Endodermal cell (in vitro differentiated cells): ENCODE results near the gene SUPT4H1. TPM values are rescaled to one million over a fixed set of nuclear protein-coding genes. Genes with fewer than 3 reads are reported as not detected.

ENCODE experiments used
- DNase-seq: peaks from one replicate; pipeline ENCODE4 v3.0.0-alpha.2; 2017
- H3K27ac ChIP-seq: 2 replicates; pipeline ENCODE4 v1.5.1; 2013; ENCODE audit warnings: mild to moderate bottlenecking, low read depth, low read length, moderate library complexity
- H3K27me3 ChIP-seq: 2 replicates; pipeline ENCODE4 v1.6.1; 2013; ENCODE audit warnings: mild to moderate bottlenecking, low read length, moderate library complexity; ENCODE audit not compliant: insufficient read depth, control insufficient read depth, poor library complexity, severe bottlenecking
- H3K36me3 ChIP-seq: 2 replicates; pipeline ENCODE4 v1.7.0; 2013; ENCODE audit warnings: mild to moderate bottlenecking, low read length, moderate library complexity; ENCODE audit not compliant: control insufficient read depth, insufficient read depth
- H3K4me1 ChIP-seq: one replicate; pipeline ENCODE4 v1.7.0; 2013; ENCODE audit warnings: low read length; ENCODE audit not compliant: control insufficient read depth, insufficient read depth
- H3K4me3 ChIP-seq: 2 replicates; pipeline ENCODE4 v1.5.1; 2013; ENCODE audit warnings: mild to moderate bottlenecking, low read length, moderate library complexity
- H3K9ac ChIP-seq: 2 replicates; pipeline ENCODE4 v1.6.1; 2013; ENCODE audit warnings: mild to moderate bottlenecking, low read length, moderate library complexity; ENCODE audit not compliant: poor library complexity, severe bottlenecking; ENCODE audit errors: extremely low read depth
- H3K9me3 ChIP-seq: 2 replicates; pipeline ENCODE4 v1.6.1; 2013; ENCODE audit warnings: mild to moderate bottlenecking, low read length, moderate library complexity; ENCODE audit not compliant: control insufficient read depth
- H3K27ac Mint-ChIP-seq: 2 replicates; pipeline ENCODE4 v1.8.0; 2020; ENCODE audit warnings: mixed read lengths
- H3K27me3 Mint-ChIP-seq: 2 replicates; pipeline ENCODE4 v1.8.0; 2021; ENCODE audit warnings: mild to moderate bottlenecking, mixed read lengths; ENCODE audit not compliant: insufficient read depth
- H3K36me3 Mint-ChIP-seq: 2 replicates; pipeline ENCODE4 v1.8.0; 2020; ENCODE audit warnings: low read depth, mixed read lengths
- H3K4me1 Mint-ChIP-seq: 2 replicates; pipeline ENCODE4 v1.8.0; 2020; ENCODE audit warnings: mixed read lengths
- H3K4me3 Mint-ChIP-seq: 2 replicates; pipeline ENCODE4 v1.8.0; 2020; ENCODE audit warnings: mild to moderate bottlenecking, moderate library complexity, mixed read lengths
- H3K9me3 Mint-ChIP-seq: 2 replicates; pipeline ENCODE4 v1.8.0; 2020; ENCODE audit warnings: mild to moderate bottlenecking, mixed read lengths
- CTCF ChIP-seq: fragments of 200-600 bp; sonication (generic); conservative IDR thresholded peaks from 2 replicates; pipeline ENCODE4 v1.5.0; 2021; ENCODE audit warnings: antibody characterized with exemption, mild to moderate bottlenecking
- WGBS, 2 experiments: methylation state at CpG; one replicate each; pipeline versions ENCODE4 v1.1.5 to v1.1.7; 2013; ENCODE audit warnings: missing lambda C conversion rate in 2 of 2, mixed read lengths in 1 of 2; ENCODE audit not compliant: insufficient coverage in 1 of 2, insufficient read length in 1 of 2; 5-methylcytosine and 5-hydroxymethylcytosine counted together
- total RNA-seq, 2 donors: library from RNA; stranded (reverse); fragmentation: NEBNext Ultra II Directional in 1 of 2; extraction: Animal tissue kit (Norgen Biotek cat#: 25700) in 1 of 2; gene quantifications; 2 replicates in 1 of 2; 3 replicates in 1 of 2; pipeline ENCODE4 v1.2.1, GENCODE V29; 2021

Gene SUPT4H1
- total RNA-seq, 2 donors from 2014 or later: 97.2 to 98.8 TPM

- H3K4me1 Mint-ChIP-seq: peaks cover 15% of the 10 kb centered on the region
- 86 to 96% methylated on average over 4 to 5 of the region's 5 CpGs for WGBS, 2 experiments
These were observed 28.5 kb upstream of the SUPT4H1 start for GRCh38 chr17:58380207-58381123.

GRCh38 chr17:58379511-58379824, 27.5 kb upstream of the SUPT4H1 start:
- H3K4me1 ChIP-seq: no peaks in the 10 kb centered on the region
- H3K27ac Mint-ChIP-seq: no peak overlapping the region
- H3K36me3 ChIP-seq: no peaks in the 10 kb centered on the region
- no peak for TF ChIP-seq CTCF
- DNase-seq: no peak
- peaks cover 14% of the 10 kb centered on the region for H3K4me1 Mint-ChIP-seq
- no peaks in the 10 kb centered on the region for H3K27me3 ChIP-seq
- H3K27me3 Mint-ChIP-seq: no peaks in the 10 kb centered on the region
- H3K9me3 ChIP-seq: no peaks in the 10 kb centered on the region
- no peak overlapping the region for H3K4me3 Mint-ChIP-seq
- no peaks in the 10 kb centered on the region for H3K9me3 Mint-ChIP-seq
- H3K36me3 Mint-ChIP-seq: no peaks in the 10 kb centered on the region
- no peak overlapping the region for H3K4me3 ChIP-seq
- WGBS, 2 experiments: 89 to 92% methylated on average over 2 to 3 of the region's 3 CpGs
- H3K9ac ChIP-seq: no peak overlapping the region
- H3K27ac ChIP-seq: no peak overlapping the region

More at GRCh38 chr17:58380207-58381123, 28.5 kb upstream of the SUPT4H1 start:
- no peak overlapping the region for H3K27ac Mint-ChIP-seq
- Histone ChIP-seq H3K4me3 (no peak overlapping the region), H3K9me3 (no peaks in the 10 kb centered on the region), H3K4me1 (no peaks in the 10 kb centered on the region), H3K27me3 (no peaks in the 10 kb centered on the region), H3K36me3 (no peaks in the 10 kb centered on the region), H3K9ac (no peak overlapping the region), H3K27ac (no peak overlapping the region)
- no peak overlapping the region for H3K4me3 Mint-ChIP-seq
- no peak for TF ChIP-seq CTCF
- H3K9me3 Mint-ChIP-seq: no peaks in the 10 kb centered on the region
- H3K27me3 Mint-ChIP-seq: no peaks in the 10 kb centered on the region
- no peak for DNase-seq
- no peaks in the 10 kb centered on the region for H3K36me3 Mint-ChIP-seq

GRCh38 chr17:58378733-58379510, 26.9 kb upstream of the SUPT4H1 start:
- Histone ChIP-seq H3K4me1 (no peaks in the 10 kb centered on the region), H3K9me3 (no peaks in the 10 kb centered on the region), H3K27ac (no peak overlapping the region), H3K36me3 (no peaks in the 10 kb centered on the region), H3K9ac (no peak overlapping the region), H3K27me3 (no peaks in the 10 kb centered on the region), H3K4me3 (no peak overlapping the region)
- no peak for TF ChIP-seq CTCF
- WGBS, 2 experiments: 90 to 92% methylated on average over 5 to 8 of the region's 8 CpGs
- no peak for DNase-seq
- no peak overlapping the region for H3K4me3 Mint-ChIP-seq
- no peaks in the 10 kb centered on the region for H3K9me3 Mint-ChIP-seq
- no peaks in the 10 kb centered on the region for H3K36me3 Mint-ChIP-seq
- H3K27me3 Mint-ChIP-seq: no peaks in the 10 kb centered on the region
- peaks cover 12% of the 10 kb centered on the region for H3K4me1 Mint-ChIP-seq
- H3K27ac Mint-ChIP-seq: no peak overlapping the region
